Right lung (tissue), 5 donors: ENCODE measurements around the gene CDH15. TPM values are rescaled to one million over a fixed set of nuclear protein-coding genes. Genes with fewer than 3 reads are reported as not detected.
"Not testable (repeated sequence)": the region's sequence is repeated elsewhere in the genome, so short reads cannot be mapped to it uniquely, and the experiment has no call there.

ENCODE experiments used
- DNase-seq, 2 donors: peaks; one replicate each; pipeline ENCODE4 v3.0.0-alpha.2; 2013
- polyA plus RNA-seq, 5 donors: library from polyadenylated mRNA; unstranded; fragments of 120-200 nt; gene quantifications; one replicate each; pipeline versions ENCODE4 v1.2.1 to v1.2.3, GENCODE V29; 2013; ENCODE audit warnings: inconsistent platforms in 1 of 5, low replicate concordance in 1 of 5; ENCODE audit not compliant: insufficient read length in 5 of 5, insufficient read depth in 1 of 5

CDH15 gene
- polyA plus RNA-seq, 5 donors, result 0.10 to 10.6 (median 0.37) TPM

DNA sequence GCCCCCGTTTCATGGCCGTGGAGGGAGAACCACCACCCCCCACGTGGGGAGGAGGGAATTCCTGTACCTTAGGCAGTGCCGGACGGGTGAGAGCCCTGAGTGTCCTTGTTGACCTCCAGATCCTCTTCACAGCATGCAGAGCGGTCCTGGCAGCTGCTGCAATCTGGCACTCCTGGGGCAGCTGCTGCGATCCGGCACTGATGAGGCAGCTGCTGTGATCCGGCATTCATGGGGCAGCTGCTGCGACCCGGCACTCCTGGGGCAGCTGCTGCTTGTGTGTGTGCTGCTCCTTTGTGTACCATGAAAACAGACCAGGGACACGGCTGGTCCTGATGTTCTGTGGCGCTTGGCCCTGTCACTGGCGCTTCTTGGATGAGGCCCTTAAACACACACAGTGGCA, 58.7 kb downstream of the CDH15 start:
- no peak for DNase-seq

- no peak for DNase-seq
Measured at GRCh38 chr16:89232107-89232506, 60.6 kb downstream of the CDH15 start.

- DNase-seq, result no peak
Measured at GRCh38 chr16:89233678-89234490, 62.3 kb downstream of the CDH15 start.

DNA sequence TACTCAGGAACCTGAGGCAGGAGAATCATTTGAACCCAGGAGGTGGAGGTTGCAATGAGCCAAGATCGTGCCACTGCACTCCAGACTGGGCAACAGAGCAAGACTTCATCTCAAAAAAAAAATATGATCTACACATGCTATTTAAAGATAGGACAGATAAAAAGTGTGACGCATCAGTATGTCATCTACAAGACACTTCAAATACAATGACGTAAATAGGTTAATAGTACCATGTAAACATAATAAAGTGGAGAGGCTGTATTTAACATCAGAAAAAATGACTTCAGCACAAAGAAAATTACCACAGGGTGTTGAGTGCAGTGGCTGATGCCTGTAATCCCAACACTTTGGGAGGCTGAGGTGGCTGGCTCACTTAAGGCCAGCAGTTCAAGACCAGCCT, 66.2 kb downstream of the CDH15 start:
- DNase-seq, result no peak

GRCh38 chr16:89241187-89242007, 69.8 kb downstream of the CDH15 start:
- DNase-seq, result peak; percentile 83 to 86

- DNase-seq, result no peak
Measured at GRCh38 chr16:89242795-89243200, 71.2 kb downstream of the CDH15 start.

DNA sequence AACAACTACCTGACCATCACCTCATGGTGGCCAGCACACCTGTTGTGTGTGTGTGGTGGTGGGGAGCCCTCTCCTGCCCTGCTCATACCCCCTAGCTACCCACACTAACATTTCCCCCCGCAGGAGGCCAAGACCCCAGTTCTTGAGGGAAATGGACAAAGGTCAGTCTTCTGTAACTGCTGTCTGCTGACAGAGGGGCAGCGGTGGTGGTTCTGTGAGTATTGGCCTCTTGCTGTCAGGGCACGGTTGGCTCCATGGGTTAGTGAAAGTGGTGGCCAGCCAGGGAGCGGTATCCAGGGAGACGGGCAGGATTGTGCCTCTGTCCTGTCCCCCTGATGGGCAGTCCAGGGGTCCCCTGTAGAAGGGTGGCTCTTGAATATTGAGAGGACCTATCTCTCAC, 72.1 kb downstream of the CDH15 start:
- no peak for DNase-seq

DNA sequence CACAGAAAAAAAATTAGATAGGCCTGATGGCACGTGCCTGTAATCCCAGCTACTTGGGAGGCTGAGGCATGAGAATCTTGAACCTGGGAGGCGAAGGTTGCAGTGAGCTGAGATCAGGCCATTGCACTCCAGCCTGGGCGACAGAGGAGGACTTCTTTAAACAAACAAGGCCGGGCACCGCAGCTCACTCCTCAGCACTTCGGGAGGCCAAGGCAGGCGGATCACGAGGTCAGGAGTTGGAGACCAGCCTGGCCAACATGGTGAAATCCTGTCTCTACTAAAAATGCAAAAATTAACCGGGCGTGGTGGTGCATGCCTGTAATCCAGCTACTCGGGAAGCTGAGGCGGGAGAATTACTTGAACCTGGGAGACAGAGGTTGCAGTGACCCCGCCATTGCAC, 72.7 kb downstream of the CDH15 start:
- not testable (repeated sequence) for DNase-seq

- DNase-seq, result no peak
Measured at GRCh38 chr16:89244754-89245153, 73.2 kb downstream of the CDH15 start.

Other genes starting within 250 kb of the CDH15 start
- 1 to 10 TPM; 3.6 to 9.0 (median 5.6) TPM for gene CBFA2T3, start 194.5 kb upstream of the CDH15 start, polyA plus RNA-seq
- 10 to 100 TPM; 27.9 to 36.5 (median 33.4) TPM for gene ACSF3, start 77.9 kb upstream of the CDH15 start, polyA plus RNA-seq
- 1 to 10 TPM in 3 of 5 donors, under 1 TPM in 2; 0.48 to 3.1 (median 1.1) TPM for gene SLC22A31, start 28.8 kb downstream of the CDH15 start, polyA plus RNA-seq
- gene ZNF778, start 46.0 kb downstream of the CDH15 start, polyA plus RNA-seq, result 1 to 10 TPM; 4.0 to 6.7 (median 4.1) TPM